Stimulated activated CD4-positive, alpha-beta T cell treated with anti-CD3 and anti-CD28 coated beads, TNF-alpha, amount 100 ng/mL, for 24 hours (primary cell): ENCODE data around the gene PRDM16.

ENCODE experiments used
- DNase-seq, 3 experiments: peaks; one replicate each; pipeline ENCODE4 v3.0.0-alpha.2; 2020; ENCODE audit warnings: low read depth in 3 of 3

Gene PRDM16

DNA sequence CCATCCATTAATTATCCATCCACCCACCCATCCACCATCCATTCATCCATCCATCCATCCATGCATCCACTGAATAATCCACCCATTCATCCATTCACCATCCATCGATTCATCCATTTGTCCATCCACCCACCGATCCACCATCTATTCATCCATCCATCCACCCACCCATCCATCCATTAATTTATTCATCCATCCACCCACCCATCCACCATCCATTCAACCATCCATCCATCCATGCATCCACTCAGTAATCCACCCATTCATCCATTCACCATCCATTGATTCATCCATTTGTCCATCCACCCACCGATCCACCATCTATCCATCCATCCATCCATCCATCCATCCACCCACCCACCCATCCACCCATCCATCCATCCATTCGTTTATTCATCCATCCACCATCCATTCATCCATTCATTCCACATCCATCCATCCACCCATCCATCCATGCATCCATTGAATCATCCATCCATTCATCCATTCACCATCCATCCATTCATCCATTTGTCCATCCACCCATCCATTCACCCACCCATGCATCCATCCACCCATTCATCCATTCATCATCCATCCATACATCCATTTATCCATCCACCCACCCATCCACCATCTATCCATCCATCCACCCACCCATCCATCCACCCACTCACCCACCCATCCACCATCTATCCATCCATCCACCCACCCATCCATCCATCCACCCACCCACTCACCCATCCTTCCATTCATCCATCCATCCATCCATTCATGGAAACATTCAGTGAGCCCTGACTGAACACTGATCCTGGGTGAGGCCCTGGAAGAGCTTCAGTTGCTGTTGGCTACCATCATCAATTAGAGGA is 302.1 kb downstream of the PRDM16 start:
- no peak for DNase-seq

DNA sequence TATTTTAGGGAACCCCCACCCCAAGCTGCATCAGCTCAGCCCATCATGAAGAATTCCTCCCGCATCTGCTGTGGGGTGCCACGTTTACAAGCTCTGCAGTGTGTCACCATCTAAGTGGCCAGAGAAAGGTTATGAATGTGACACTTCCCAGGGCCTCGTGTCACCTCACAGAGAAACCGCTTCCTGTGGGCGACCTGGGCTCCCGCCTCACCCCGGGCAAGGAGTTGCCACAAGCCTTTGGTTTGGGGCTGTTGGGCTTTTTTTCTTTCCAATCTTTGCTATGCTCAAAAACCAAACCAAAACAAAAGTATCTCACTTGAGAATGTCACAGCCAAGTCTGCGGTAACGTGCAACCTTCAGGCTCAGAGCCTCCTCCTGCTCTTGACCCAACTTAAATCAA is 303.3 kb downstream of the PRDM16 start:
- DNase-seq, result peak in 1 of 3 experiments; percentile 15

DNA sequence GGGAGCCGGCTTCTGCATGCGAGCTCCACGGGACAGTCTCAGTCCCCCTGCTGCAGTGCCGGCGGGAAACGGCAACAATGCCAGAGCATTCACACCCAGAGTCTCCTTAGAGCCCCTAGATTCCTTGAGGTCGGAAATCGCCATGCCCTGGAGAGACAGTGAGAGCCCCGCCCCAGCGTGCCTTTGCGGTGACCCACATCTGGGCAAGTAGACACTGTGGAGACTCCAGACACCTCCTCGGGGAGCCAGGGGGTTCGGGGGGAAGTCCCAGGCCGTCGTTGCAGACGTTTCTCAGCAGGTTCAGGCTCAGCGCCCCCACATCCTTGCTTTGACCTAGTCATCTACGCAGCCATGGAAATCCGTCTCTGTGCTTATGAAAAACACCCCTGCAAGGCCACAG is 304.2 kb downstream of the PRDM16 start:
- DNase-seq, result no peak

- no peak for DNase-seq
Observed at GRCh38 chr1:3373700-3374405, 304.9 kb downstream of the PRDM16 start.

DNA sequence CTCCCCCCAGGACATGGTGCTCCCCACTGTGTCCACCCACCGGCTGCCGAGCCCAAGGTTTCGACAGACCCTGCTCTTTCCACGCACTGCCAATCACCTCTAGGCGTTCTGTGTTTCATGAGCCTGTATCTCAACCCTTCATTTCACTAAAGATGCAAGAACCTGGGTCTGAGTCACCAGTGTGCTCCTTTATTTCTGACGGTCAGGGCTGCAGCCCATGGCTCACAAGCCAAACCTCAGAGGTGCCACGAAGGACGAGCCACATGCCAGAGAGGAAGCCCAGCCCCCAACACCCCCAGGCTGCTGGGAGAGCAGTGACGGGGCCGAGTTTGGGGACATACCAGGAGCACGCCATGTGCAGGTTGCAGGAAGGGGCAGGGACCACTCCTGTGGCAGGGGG is 306.2 kb downstream of the PRDM16 start:
- DNase-seq, result no peak

- no peak for DNase-seq
Observed at GRCh38 chr1:3377166-3377565, 308.2 kb downstream of the PRDM16 start.

- DNase-seq, result no peak
Observed at GRCh38 chr1:3377604-3378279, 308.7 kb downstream of the PRDM16 start.

- DNase-seq, result no peak
Observed at GRCh38 chr1:3378411-3379208, 309.6 kb downstream of the PRDM16 start.

DNA sequence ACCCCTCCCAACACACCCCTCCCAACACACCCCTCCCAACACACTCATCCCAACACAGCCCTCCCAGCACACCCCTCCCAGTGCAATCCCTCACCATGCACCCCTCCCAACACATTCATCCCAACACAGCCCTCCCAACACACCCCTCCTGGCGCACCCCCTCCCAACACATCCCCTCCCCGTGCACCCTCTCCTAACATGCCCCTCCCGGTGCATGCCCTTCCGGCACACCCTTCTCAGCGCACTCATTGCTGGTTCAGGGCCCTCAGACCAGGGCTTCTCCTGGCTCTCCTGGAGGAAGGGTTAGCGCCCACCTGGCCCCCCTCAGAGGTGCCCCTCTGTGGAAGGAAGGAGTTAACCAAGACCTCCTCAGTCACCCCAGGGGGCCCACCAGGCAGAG is 310.9 kb downstream of the PRDM16 start:
- no peak for DNase-seq

GRCh38 chr1:3380469-3380868 is 311.5 kb downstream of the PRDM16 start:
- no peak for DNase-seq

- no peak for DNase-seq
Observed at GRCh38 chr1:3381901-3382300, 312.9 kb downstream of the PRDM16 start.

DNA sequence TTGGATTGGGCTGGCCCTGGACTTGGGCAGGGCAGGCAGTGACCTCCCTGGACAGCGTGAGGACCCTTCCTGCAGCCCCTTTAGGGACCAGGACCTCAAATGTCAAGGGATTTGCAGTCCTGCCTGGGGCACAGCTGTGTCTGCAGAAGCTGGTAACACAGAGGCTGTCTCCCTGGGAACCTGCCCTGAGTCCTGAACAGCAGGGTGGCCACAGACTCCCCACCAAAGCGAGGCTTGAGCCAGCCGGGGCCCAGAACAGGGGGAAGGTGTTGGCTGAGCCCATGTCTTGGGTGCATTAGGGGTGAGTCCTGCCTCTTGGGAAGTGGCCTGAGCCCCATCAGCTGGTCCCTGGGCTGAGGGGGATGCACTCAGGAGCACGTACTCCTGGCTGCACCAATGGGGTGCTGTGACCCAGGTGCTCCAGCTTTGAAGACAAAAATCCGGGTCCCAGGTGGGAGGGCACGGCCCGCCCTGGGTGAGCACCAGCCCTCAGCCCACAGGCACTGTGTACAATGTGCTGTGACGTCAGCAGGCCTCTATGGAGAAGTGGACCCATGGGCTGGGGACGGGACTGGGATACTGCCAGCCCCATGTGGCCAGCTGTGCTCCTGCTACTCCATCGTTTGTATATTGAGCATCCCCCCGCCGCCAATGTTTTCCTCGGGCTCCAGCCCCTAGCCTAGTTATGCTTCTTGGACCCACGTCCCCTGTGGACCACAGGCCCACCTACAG is 313.5 kb downstream of the PRDM16 start:
- no peak for DNase-seq

GRCh38 chr1:3383679-3384078 is 314.7 kb downstream of the PRDM16 start:
- no peak for DNase-seq

GRCh38 chr1:3384407-3384806 is 315.4 kb downstream of the PRDM16 start:
- DNase-seq, result no peak

DNA sequence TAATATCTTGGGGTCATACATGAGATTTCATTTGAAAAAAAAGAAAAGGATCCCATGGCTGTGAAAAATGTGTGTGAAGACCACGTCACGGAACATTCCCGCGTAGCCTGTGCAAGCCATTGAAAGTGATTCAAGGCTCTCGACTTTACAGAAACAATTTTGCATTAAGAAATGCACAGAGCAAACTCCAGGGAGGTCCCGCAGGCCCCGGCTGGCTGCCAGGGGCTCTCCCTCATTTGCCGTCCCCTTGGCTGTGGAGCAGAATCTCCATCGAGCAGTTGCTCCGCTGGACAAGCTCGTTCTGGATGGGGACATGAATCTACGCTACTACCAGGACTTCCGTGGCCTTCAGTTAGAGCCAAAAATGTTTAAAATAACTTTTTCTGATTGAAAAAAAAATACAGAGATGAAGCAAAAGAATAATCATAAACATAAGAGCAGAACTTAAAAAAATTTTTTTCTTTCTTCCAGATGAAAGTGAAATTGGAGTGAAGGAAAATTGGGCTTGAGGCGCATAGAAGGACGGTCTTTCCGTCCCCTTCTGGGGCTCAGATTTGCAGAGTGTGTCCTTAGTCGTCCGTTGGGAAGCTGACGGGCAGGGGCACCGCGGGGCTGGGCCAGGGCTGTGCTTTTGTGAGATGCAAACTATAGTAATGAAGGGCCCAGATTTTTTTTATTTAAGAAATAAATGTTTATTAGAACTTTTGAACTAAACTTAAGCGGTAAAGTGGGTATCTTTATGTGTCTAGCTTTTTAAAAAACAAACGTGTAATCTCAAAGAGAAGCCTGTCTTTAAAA is 317.4 kb downstream of the PRDM16 start:
- DNase-seq, result no peak

GRCh38 chr1:3387401-3387800 is 318.4 kb downstream of the PRDM16 start:
- no peak for DNase-seq

DNA sequence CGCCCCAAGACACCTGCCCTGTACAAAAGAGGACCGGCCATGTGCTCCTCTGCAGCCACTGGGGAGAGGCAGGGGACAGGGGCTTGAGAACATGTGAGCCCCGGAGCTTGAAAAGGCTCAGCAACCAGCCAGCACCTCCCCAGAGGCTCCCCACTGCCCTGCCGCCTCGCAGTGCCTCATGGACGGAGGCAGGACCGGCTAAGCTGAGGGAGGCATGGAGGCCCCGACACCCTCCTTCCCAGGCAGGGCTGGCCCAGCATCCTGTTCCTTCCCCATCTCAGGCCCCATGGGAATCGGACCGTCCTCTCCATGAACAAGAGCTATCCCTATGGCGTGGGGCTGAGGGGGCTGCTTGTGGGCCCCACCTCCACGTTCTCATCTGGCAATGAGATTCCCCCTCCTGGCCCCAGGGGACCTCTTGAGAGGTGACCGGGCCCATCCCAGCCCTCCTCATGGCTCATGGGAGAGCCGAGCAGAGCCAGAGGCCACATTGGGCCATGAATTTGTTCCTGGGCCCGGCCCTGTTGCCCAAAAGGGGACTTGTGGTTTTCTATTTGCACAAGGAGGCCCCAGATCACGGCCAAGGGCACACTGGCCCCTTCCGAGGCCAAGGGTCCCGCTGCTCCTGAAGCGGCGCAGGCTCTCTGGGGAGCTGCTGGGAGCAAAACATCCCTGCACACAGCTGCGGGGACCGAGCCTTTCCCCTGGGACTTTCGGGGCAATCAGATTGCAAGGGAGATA is 320.3 kb downstream of the PRDM16 start:
- DNase-seq, result no peak

DNA sequence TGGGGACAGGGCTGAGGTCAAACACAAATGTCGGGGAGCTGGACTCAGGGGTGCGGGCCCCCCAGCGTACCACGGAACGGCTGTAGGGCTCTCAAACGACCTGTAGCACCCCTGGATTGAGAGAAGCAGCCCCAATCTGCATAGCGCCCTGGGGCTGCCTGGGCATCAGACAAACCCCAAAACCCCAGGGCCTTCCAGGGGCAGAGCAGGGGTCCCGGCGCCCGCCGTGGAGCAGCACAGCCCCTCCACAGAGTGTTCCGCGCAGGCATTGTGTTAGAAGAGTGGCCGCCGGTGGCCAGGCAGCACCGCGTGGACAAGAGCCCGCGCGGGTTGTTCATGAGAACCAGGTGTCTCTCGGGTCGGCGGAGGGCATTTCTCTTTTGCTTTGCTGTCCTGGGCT is 321.3 kb downstream of the PRDM16 start:
- DNase-seq, result no peak

GRCh38 chr1:3391711-3392110 is 322.7 kb downstream of the PRDM16 start:
- DNase-seq, result no peak
